Memory B cell (primary cell): ENCODE measurements around the gene HSPG2.

Experiments used
- ATAC-seq: fragments of 150-1000 bp; cut with Tn5 transposase; 2 replicates; pipeline ENCODE4 v1.10.0; 2021; ENCODE audit warnings: low read depth, mild to moderate bottlenecking, moderate library complexity
- DNase-seq, 2 donors: peaks; one replicate each; pipeline ENCODE4 v3.0.0; 2022; ENCODE audit warnings: low spot score in 2 of 2
- H3K27ac Mint-ChIP-seq: one replicate; pipeline ENCODE4 v1.8.0; 2022; ENCODE audit warnings: mild to moderate bottlenecking, moderate library complexity, mixed read lengths
- H3K27me3 Mint-ChIP-seq: one replicate; pipeline ENCODE4 v1.8.0; 2022; ENCODE audit warnings: mixed read lengths
- H3K36me3 Mint-ChIP-seq: one replicate; pipeline ENCODE4 v1.8.0; 2022; ENCODE audit warnings: mild to moderate bottlenecking, mixed read lengths
- H3K4me1 Mint-ChIP-seq: one replicate; pipeline ENCODE4 v1.8.0; 2022; ENCODE audit warnings: mixed read lengths
- H3K4me3 Mint-ChIP-seq: one replicate; pipeline ENCODE4 v1.8.0; 2022; ENCODE audit warnings: mild to moderate bottlenecking, moderate library complexity, mixed read lengths
- H3K9me3 Mint-ChIP-seq: one replicate; pipeline ENCODE4 v1.8.0; 2022; ENCODE audit warnings: mixed read lengths

HSPG2 gene

GRCh38 chr1:21859669-21860179 is 77.4 kb downstream of the HSPG2 start:
- peaks cover 2% of the 10 kb centered on the region for H3K4me1 Mint-ChIP-seq
- DNase-seq (no peak), ATAC-seq (no peak)
- H3K27ac Mint-ChIP-seq = peak overlapping the region; percentile 51
- no peaks in the 10 kb centered on the region for H3K9me3 Mint-ChIP-seq
- peaks cover 2% of the 10 kb centered on the region for H3K36me3 Mint-ChIP-seq
- no peaks in the 10 kb centered on the region for H3K27me3 Mint-ChIP-seq
- H3K4me3 Mint-ChIP-seq = no peak overlapping the region

GRCh38 chr1:21857840-21858670 is 79.1 kb downstream of the HSPG2 start:
- no peaks in the 10 kb centered on the region for H3K9me3 Mint-ChIP-seq
- ATAC-seq (no peak), DNase-seq (no peak)
- H3K4me3 Mint-ChIP-seq = no peak overlapping the region
- peaks cover 5% of the 10 kb centered on the region for H3K4me1 Mint-ChIP-seq
- peaks cover 2% of the 10 kb centered on the region for H3K36me3 Mint-ChIP-seq
- no peak overlapping the region for H3K27ac Mint-ChIP-seq
- no peaks in the 10 kb centered on the region for H3K27me3 Mint-ChIP-seq

GRCh38 chr1:21857142-21857839 is 79.8 kb downstream of the HSPG2 start:
- no peak for ATAC-seq
- H3K4me3 Mint-ChIP-seq = no peak overlapping the region
- no peak overlapping the region for H3K27ac Mint-ChIP-seq
- H3K36me3 Mint-ChIP-seq = peaks cover 2% of the 10 kb centered on the region
- DNase-seq = no peak
- H3K9me3 Mint-ChIP-seq = no peaks in the 10 kb centered on the region
- no peaks in the 10 kb centered on the region for H3K27me3 Mint-ChIP-seq
- peaks cover 7% of the 10 kb centered on the region for H3K4me1 Mint-ChIP-seq

DNA sequence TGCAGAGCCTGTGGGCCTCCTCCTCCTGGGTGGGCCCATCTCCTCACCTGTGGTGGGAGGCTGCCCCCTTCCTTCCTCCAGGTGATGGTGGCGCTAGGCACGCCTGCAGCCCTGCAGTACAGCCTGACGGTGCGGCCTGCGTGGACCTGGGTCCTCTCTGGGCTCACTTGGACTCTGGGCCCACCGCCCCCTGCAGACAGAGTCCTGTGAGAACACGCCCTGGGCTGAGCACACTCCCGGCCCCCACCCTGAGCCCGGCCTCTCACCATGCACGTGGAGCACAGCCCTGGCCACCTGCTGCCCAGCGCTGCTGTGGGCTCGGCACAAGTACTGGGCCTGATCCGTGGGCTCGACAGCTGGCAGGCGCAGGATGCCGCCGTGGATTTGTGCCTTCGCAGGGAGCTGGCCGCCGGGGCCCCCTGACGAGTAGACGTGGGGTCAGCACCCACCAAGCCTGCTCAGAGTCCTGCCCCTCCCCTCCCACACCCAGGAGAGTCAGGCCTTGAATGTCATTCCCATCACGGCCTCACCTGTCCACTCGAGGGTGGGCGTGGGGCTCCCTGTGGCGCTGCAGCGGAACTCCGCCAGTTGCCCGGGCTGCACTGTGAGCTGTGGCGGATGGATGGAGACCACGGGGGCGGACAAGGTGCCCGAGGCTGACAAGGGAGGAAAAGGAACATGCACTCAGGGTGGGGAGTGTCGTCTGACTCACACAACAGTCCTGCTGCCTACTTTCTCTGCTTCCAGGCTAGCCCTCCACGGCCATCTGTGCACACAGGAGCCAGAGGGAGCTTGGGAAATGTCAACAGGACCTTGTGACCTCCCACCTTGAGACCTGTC is 81.6 kb downstream of the HSPG2 start:
- H3K36me3 Mint-ChIP-seq = no peaks in the 10 kb centered on the region
- no peak overlapping the region for H3K4me3 Mint-ChIP-seq
- DNase-seq (no peak), ATAC-seq (no peak)
- H3K9me3 Mint-ChIP-seq = no peaks in the 10 kb centered on the region
- no peak overlapping the region for H3K27ac Mint-ChIP-seq
- H3K4me1 Mint-ChIP-seq = peaks cover 12% of the 10 kb centered on the region
- H3K27me3 Mint-ChIP-seq = no peaks in the 10 kb centered on the region

GRCh38 chr1:21854751-21855131 is 82.4 kb downstream of the HSPG2 start:
- H3K36me3 Mint-ChIP-seq = no peaks in the 10 kb centered on the region
- no peaks in the 10 kb centered on the region for H3K27me3 Mint-ChIP-seq
- no peak for DNase-seq
- no peak overlapping the region for H3K4me3 Mint-ChIP-seq
- no peak overlapping the region for H3K27ac Mint-ChIP-seq
- ATAC-seq = no peak
- no peaks in the 10 kb centered on the region for H3K9me3 Mint-ChIP-seq
- peaks cover 12% of the 10 kb centered on the region for H3K4me1 Mint-ChIP-seq

GRCh38 chr1:21854090-21854750 is 82.9 kb downstream of the HSPG2 start:
- no peak overlapping the region for H3K27ac Mint-ChIP-seq
- H3K4me1 Mint-ChIP-seq = peaks cover 10% of the 10 kb centered on the region
- DNase-seq = no peak
- H3K27me3 Mint-ChIP-seq = no peaks in the 10 kb centered on the region
- H3K4me3 Mint-ChIP-seq = no peak overlapping the region
- no peak for ATAC-seq
- H3K9me3 Mint-ChIP-seq = no peaks in the 10 kb centered on the region
- H3K36me3 Mint-ChIP-seq = no peaks in the 10 kb centered on the region

DNA sequence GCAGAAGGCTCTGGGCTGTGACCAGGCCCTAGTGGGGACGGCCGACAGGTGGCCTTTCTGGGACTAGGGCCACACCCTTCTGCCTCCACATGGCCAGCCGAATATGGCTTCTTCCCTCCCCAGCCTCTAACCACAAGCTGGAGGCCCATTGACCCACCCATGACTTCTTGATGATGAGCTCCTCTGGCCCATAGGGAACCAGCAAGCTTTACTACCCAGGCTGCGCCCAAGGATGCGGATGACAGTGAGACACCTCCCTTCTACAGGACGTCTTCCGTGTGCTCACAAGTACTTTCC is 84.0 kb downstream of the HSPG2 start:
- Mint-ChIP-seq H3K4me1 (peaks cover 10% of the 10 kb centered on the region), H3K9me3 (no peaks in the 10 kb centered on the region), H3K27me3 (no peaks in the 10 kb centered on the region), H3K4me3 (peak overlapping the region; percentile 5), H3K36me3 (no peaks in the 10 kb centered on the region), H3K27ac (no peak overlapping the region)
- ATAC-seq = no peak
- no peak for DNase-seq

- Mint-ChIP-seq H3K9me3 (no peaks in the 10 kb centered on the region), H3K27me3 (no peaks in the 10 kb centered on the region), H3K4me1 (peaks cover 10% of the 10 kb centered on the region), H3K27ac (peak overlapping the region; percentile 30), H3K4me3 (peak overlapping the region; percentile 81), H3K36me3 (no peaks in the 10 kb centered on the region)
- peak; percentile 99 for ATAC-seq
- peak in 1 of 2 donors; percentile 35 for DNase-seq
Measured at GRCh38 chr1:21852282-21853130, 84.6 kb downstream of the HSPG2 start.

- no peak for ATAC-seq
- Mint-ChIP-seq H3K36me3 (no peaks in the 10 kb centered on the region), H3K27me3 (no peaks in the 10 kb centered on the region), H3K4me1 (peaks cover 10% of the 10 kb centered on the region), H3K9me3 (no peaks in the 10 kb centered on the region), H3K4me3 (peak overlapping the region; percentile 81), H3K27ac (peak overlapping the region; percentile 30)
- DNase-seq = no peak
Measured at GRCh38 chr1:21851430-21852250, 85.5 kb downstream of the HSPG2 start.

DNA sequence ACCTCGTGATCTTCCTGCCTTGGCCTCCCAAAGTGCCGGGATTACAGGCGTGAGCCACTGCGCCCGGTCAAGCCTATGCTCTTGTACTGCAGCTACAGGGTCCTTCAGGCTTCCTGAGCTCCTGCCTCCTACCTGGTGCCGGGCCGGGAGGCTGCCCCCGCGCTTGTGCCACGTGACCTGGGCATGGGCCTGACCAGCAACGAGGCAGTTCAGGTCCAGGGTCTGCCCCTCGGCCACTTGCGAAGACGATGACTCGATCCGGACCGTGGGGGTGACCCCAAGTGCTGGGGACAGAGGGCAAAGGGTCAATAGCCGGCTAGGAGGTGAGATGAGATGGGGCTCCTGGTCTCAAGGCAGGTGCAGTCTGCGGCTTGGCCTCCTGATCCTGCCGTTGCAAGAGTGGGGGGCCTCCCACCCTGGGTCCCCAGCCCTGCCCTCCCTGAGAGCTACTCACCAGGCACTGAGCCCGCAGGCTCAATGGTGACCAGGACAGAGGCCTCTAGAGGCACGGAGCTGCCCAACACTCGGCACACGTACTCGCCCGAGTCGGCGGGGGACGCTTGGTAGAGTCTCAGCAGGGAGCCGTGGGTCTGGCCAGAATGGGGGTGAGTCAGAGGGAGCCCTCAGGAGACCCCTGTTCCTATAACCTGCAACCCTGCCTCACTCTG is 87.1 kb downstream of the HSPG2 start:
- no peaks in the 10 kb centered on the region for H3K27me3 Mint-ChIP-seq
- H3K36me3 Mint-ChIP-seq = no peaks in the 10 kb centered on the region

DNA sequence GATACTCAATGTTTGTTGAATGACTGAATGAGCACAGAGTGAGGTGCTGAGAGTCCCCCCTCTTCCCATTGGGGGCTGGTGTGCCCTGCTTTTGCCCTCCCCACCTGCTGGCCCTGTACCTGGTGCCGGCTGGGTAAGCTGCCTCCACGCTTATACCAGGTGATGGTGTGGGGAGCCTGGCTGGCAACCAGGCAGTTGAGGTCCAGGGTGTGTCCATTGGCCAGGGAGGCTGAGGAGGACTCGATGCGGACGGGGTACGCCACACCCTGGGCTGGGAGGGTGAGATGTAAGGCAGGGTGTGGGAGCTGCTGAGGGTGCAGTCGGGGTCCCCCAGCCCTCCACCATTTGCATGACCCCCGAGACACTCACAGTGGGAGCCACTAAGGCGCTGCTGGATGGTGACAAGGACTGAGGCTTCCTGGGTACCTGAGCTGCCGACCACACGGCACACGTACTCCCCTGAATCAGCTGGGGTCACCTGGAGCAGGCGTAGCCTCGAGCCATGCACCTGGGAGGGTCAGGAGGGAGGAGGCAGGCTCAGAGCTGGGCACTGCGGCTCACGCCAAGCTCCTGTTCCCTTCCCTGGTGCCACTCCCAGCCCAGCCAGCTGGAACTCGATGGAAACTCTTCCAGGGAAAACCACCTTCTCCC is 88.5 kb downstream of the HSPG2 start:
- ATAC-seq (no peak), DNase-seq (no peak)
- Mint-ChIP-seq H3K4me3 (no peak overlapping the region), H3K4me1 (peaks cover 10% of the 10 kb centered on the region), H3K36me3 (no peaks in the 10 kb centered on the region), H3K27me3 (no peaks in the 10 kb centered on the region), H3K9me3 (no peaks in the 10 kb centered on the region), H3K27ac (no peak overlapping the region)

More for the DNA sequence above, 87.1 kb downstream of the HSPG2 start:
- Mint-ChIP-seq H3K4me1 (peaks cover 10% of the 10 kb centered on the region), H3K27ac (no peak overlapping the region), H3K4me3 (no peak overlapping the region), H3K9me3 (no peaks in the 10 kb centered on the region)
- ATAC-seq = no peak
- DNase-seq = no peak
